GM18520 (cell line): ENCODE results near the gene COCH.
"Not testable (repeated sequence)": the region's sequence is repeated elsewhere in the genome, so short reads cannot be mapped to it uniquely, and the experiment has no call there.

Source experiments
- ATAC-seq: cut with Tn5 transposase; IDR thresholded peaks from one replicate; pipeline ENCODE4 v1.9.1; 2021; ENCODE audit not compliant: unreplicated experiment

COCH gene

DNA sequence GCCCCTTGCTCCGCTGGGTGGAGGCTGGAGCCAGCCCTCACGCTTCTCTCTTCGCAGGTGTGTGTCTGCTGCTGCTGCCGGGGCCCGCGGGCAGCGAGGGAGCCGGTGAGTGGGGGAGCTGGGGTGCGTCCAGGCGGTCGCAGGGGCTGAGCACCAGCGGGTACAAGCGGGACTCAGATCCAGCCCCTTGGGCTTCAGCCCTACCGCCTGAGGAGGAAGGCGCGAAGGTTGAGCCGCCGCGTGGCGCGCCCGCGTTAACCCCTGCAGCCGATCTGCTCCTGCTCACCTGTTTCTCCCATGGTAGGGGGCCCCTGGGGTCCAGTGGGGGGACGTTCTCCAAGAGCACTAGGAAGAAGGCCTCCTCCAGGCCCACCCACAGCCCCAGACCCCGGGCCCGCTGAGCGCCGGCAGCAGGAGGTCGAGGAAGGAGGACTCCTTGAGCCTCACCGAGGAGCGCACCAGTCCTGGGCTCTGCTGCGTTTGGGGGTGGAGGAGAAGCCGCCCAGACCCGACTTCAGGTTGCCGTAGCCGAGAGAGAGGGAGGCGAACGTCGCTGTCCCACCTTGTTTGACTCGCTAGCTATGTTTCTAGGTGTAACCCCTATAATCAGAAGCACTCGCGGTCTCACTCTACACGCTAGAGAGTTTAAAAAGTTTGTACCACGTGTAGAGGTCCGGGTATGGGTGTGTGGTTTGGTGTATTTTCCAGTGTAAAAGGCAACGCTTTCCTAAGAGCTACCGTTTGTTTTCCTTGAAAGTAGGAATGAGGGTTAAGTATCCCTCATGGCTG, 834 bp downstream of the COCH start:
- peak; percentile 4 for ATAC-seq

DNA sequence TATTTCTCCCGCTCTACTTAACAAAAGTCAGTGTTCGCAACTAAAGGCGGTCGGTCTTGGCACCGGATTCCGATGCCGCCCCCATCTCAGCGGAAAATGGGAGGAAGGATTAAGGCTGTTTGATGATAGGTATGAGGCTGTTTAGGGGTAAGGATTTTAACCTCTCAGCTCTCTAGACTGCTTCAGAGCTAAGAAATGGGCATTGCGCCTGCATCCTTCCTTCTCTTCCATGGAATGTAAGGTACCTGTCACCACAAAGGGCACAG, 1.4 kb downstream of the COCH start:
- no peak for ATAC-seq

GRCh38 chr14:30876692-30877091, 2.3 kb downstream of the COCH start:
- ATAC-seq: no peak

DNA sequence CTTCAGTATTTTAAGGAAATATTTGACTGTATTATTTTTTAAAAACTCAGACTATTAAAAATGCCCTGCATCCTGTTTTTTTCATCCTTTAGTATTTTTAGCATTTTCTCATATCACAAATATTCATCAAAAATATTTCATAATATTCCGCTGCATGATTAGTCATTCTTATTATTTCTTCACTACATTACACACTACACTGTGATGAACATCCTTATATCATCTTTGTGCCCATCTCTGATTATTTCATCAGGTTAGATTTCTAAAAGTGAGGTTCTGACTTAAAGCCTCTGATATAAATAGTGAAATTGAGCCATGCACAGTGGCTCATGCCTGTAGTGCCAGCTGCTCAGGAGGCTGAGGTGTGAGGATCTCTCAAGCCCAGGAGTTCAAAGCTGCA, 8.1 kb downstream of the COCH start:
- ATAC-seq: no peak

DNA sequence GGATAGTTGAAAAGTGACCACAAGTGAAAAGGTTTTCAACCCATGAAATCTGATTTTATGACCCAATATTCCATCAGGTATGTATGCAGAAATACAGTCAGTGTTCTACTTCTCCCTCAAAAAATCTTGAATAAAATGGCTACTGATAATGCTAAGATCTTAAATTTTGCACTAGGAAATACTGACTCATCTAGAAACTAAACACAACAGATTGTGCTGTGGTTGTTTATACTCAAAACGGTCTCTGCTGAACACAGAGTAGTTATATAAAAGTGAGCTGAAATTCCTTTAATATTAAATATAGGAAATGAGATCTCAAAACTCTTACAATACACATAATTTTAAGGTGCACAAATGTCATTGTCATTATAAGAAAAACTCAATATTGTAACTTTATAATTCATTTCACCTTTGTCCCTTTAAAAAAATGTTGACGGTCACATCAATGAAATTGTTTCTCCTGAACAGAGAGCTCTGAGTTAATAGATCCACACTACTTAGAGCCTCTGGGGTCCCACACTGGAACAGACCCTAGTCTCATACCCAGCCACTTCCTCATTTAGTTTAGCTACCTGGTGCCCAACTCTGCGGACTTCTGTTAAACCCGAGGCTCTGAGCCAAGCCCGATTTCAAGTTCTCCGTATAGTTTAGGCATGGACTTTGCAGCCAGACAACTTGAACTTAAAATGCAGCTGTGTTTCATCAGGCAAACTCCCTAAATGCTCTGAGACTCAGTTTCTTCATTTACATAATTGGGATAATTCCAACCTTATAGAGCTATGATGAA, 9.3 kb downstream of the COCH start:
- ATAC-seq: no peak

GRCh38 chr14:30884901-30885300, 10.5 kb downstream of the COCH start:
- ATAC-seq: no peak

GRCh38 chr14:30885840-30886740, 11.7 kb downstream of the COCH start:
- ATAC-seq: no peak

GRCh38 chr14:30888480-30889243, 14.3 kb downstream of the COCH start:
- no peak for ATAC-seq

DNA sequence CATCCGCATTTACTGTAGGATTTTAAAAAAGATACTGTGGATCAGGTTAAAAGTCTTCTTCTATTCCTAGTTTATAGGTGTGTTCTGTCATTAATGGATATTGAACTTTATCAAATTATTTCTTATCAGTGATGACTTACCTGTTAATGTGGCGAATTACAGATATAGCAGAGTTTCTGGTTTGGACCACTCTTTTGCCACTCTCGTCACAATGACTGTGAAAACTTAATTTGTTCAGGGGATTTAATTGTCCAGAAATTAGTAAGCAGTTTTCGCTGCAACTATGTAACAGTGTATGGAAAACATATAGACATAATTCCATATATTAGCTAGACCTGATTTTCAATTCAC, 14.9 kb downstream of the COCH start:
- ATAC-seq: no peak

DNA sequence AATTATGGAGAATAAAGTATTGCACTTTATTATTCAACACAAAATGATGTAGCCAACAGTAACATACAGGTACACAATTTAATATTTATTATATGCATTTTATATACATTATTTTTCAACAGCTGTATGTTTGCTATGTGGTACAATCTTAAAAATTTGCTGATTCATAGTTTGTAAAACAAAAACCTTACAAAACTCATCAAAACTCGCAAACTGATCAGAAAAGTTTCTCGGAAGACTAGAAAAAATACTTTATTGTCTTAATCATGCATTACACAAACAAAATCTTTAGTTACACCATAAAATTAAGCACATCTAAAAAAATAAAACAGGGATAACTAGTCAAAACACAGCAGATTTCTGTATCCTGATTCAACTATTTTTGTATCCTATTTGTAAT, 19.5 kb downstream of the COCH start:
- ATAC-seq: no peak

DNA sequence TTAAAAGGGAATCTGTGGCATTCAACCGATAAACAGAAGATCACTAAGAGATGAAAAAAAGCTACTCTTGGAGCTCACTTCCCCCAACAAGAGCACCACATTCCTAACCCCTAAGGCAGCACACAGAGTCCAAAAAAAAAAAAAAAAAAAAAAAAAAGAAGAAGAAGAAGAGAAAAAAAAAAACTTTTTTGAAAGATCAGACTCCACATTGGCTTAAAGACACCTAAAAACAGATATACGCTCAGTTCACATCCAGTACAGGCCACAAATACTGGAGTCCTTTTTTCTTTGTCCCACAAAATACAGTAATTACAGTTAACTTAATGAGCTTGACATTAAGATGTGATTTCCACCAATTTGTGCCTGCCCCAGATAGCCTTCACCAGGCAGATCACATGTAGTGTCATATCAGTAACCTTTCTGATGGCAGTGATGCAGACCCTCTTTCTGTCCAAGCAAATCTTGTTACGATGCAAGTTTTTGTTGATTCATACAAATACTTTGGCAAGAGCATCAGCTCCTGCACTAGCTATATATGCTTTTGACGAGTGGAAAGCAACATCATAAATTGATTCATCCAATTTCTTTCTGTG, 20.7 kb downstream of the COCH start:
- ATAC-seq: no peak

GRCh38 chr14:30896435-30896834, 22.1 kb downstream of the COCH start:
- no peak for ATAC-seq

DNA sequence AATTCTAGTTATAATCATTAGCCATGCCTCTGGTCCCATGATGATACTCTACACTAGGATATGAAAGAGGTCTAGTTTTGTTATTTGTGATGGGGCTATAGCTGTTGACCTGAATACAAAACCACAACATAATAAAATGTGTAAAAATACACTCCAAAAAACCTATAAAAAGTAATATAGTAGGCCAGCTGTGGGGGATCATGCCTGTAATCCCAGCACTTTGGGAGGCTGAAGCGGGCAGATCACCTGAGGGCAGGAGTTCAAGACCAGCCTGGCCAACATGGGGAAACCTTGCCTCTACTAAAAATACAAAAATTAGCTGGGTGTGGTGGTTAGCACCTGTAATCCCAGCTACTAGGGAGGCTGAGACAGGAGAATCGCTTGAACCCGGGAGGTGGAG, 22.8 kb downstream of the COCH start:
- ATAC-seq: not testable (repeated sequence)

DNA sequence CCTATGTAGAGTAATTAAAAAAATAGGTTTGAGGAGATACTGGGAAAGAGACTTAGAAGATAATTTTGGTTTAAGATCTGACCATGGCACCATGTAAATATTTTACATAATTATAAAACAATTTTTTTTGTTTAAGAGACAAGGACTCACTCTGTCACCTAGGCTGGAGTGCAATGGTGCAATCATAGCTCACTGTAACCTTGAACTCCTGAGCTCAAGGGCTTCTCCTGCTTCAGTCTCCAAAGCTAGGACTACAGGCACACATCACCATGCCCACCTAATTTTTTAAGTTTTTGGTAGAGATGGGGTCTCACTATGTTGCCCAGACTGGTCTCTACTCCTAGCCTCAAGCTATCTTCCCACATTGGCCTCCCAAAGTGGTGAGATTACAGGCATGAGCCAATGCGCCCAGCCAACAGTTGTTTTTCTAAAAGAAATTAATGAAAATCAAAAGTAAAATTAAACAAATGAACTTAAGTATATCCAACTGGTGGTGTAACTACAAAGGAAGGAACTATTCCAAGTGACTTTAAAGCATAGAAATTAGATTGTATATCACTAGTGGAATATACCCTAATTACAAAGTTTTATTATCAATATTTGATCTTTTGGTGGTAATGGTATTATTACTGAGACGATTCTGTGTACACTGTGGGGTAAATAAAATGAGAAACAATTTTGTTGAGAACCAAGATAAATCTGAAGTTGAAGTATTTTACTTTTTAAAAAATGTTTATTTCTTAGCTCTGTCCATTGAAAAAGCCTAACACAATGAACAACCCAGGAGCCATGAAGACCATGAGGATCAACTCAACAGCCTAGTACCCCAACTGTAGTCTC, 29.1 kb downstream of the COCH start:
- ATAC-seq: no peak

- ATAC-seq: no peak
Measured at GRCh38 chr14:30906752-30907658, 32.6 kb downstream of the COCH start.

- no peak for ATAC-seq
Measured at GRCh38 chr14:30907659-30908057, 33.3 kb downstream of the COCH start.

DNA sequence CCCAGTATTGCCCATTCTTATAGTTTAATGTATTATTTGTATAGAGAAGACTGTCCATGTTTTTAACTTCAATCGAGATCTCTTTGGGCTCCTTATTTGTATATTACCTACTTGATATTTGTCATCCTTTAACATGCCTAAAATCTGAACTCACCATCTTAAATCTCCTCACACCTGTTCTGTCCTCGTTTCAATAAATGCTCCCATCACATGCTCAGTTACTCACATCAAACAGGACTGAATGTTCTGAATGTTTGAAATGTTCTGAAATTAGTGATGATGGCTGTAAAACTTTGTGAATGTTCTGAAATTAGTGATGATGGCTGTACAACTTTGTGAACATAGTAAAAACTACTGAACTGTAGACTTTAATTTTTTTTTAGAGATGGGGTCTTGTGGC, 34.5 kb downstream of the COCH start:
- ATAC-seq: no peak

GRCh38 chr14:30914812-30915211, 40.5 kb downstream of the COCH start:
- no peak for ATAC-seq

GRCh38 chr14:30915596-30915995, 41.2 kb downstream of the COCH start:
- no peak for ATAC-seq
